SH-SY5Y (cell line): Measurements from ENCODE around the gene MYO1D.

ENCODE experiments used
- GATA2 ChIP-seq: IDR thresholded peaks from 2 replicates; pipeline ENCODE4 v1.6.1; 2011; ENCODE audit warnings: mild to moderate bottlenecking, low read depth, low read length
- GATA3 ChIP-seq: IDR thresholded peaks from 2 replicates; pipeline ENCODE4 v1.6.1; 2011; ENCODE audit warnings: low read depth, mild to moderate bottlenecking, low read length, moderate library complexity

- no peak for TF ChIP-seq GATA3
- TF ChIP-seq GATA2 = no peak
Observed at GRCh38 chr17:32625971-32626370, 251.0 kb downstream of the MYO1D start.
